ENCODE measurements around the gene CDH6.
"Not testable (repeated sequence)": the region's sequence is repeated elsewhere in the genome, so short reads cannot be mapped to it uniquely, and the experiment has no call there.

Gene CDH6

GRCh38 chr5:31350395-31350794 is 156.9 kb downstream of the CDH6 start:
- H3K4me1 ChIP-seq (ENCODE audit: insufficient read depth, insufficient read length): no peaks in the 10 kb centered on the region
- H3K9ac ChIP-seq (ENCODE audit: insufficient read length, low read depth): no peak overlapping the region
- H3K36me3 ChIP-seq (ENCODE audit: insufficient read depth, insufficient read length, low read length): no peaks in the 10 kb centered on the region
- no peak for DNase-seq (ENCODE audit: low read depth, low spot score)
- TF ChIP-seq ZNF274 (IDR thresholded peaks at IDR 0.05; ENCODE audit: low read depth, low read length) (no peak), SUZ12 (IDR thresholded peaks at IDR 0.05; ENCODE audit: extremely low read depth, insufficient read depth, insufficient read length) (no peak), YY1 (IDR thresholded peaks at IDR 0.05; ENCODE audit: insufficient read depth, insufficient read length) (no peak)
- H3K27me3 ChIP-seq (ENCODE audit: insufficient read depth, insufficient read length): no peaks in the 10 kb centered on the region
- H3K9me3 ChIP-seq (ENCODE audit: insufficient read depth, low read length): no peaks in the 10 kb centered on the region
- H3K4me3 ChIP-seq (ENCODE audit: insufficient read length, low read depth): no peak overlapping the region

DNA sequence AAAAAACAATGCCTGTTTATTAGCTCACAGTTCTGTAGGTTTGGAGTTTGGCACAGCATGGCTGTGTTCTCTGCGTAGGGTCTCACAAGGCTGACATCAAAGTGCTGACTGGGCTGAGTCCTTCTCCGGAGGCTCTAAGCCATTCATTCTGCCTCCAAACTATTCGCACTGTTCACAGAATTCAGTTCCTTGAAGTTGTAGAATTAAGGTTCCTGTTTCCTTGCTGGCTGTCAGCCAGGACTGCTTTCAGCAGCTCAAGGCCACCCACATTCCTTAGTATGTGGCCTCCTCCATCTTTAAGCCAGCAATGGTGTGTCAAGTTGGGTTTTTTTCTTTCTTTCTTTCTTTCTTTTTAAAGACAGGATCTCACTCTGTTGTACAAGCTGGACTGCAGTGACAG is 161.9 kb downstream of the CDH6 start:
- Histone ChIP-seq H3K27me3 (ENCODE audit: insufficient read depth, insufficient read length) (no peaks in the 10 kb centered on the region), H3K36me3 (ENCODE audit: insufficient read depth, insufficient read length, low read length) (no peaks in the 10 kb centered on the region), H3K4me3 (ENCODE audit: insufficient read length, low read depth) (no peak overlapping the region), H3K9me3 (ENCODE audit: insufficient read depth, low read length) (no peaks in the 10 kb centered on the region), H3K9ac (ENCODE audit: insufficient read length, low read depth) (no peak overlapping the region), H3K4me1 (ENCODE audit: insufficient read depth, insufficient read length) (no peaks in the 10 kb centered on the region)
- TF ChIP-seq SUZ12 (IDR thresholded peaks at IDR 0.05; ENCODE audit: extremely low read depth, insufficient read depth, insufficient read length): no peak
- TF ChIP-seq YY1 (IDR thresholded peaks at IDR 0.05; ENCODE audit: insufficient read depth, insufficient read length): no peak
- no peak for TF ChIP-seq ZNF274 (IDR thresholded peaks at IDR 0.05; ENCODE audit: low read depth, low read length)
- DNase-seq (ENCODE audit: low read depth, low spot score): no peak

DNA sequence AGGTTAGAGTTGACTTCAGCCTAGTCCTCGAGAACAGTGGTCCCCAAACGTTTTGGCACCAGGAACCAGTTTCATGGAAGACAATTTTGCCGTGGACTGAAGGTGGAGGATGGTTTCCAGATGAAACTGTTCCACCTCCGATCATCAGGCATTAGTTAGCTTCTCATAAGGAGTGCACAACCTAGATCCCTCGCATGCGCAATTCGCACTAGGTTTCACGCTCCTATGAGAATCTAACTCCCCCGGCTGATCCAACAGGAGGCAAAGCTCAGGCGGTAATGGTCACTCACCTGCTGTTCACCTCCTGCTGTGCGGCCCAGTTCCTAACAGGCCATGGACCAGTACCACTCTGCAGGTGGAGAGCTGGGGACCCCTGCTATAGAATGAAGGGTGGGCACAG is 163.6 kb downstream of the CDH6 start:
- no peak for TF ChIP-seq YY1 (IDR thresholded peaks at IDR 0.05; ENCODE audit: insufficient read depth, insufficient read length)
- TF ChIP-seq ZNF274 (IDR thresholded peaks at IDR 0.05; ENCODE audit: low read depth, low read length): no peak
- TF ChIP-seq SUZ12 (IDR thresholded peaks at IDR 0.05; ENCODE audit: extremely low read depth, insufficient read depth, insufficient read length): no peak
- Histone ChIP-seq H3K36me3 (ENCODE audit: insufficient read depth, insufficient read length, low read length) (no peaks in the 10 kb centered on the region), H3K9me3 (ENCODE audit: insufficient read depth, low read length) (no peaks in the 10 kb centered on the region), H3K4me1 (ENCODE audit: insufficient read depth, insufficient read length) (no peaks in the 10 kb centered on the region), H3K4me3 (ENCODE audit: insufficient read length, low read depth) (no peak overlapping the region), H3K9ac (ENCODE audit: insufficient read length, low read depth) (no peak overlapping the region), H3K27me3 (ENCODE audit: insufficient read depth, insufficient read length) (no peaks in the 10 kb centered on the region)
- no peak for DNase-seq (ENCODE audit: low read depth, low spot score)

DNA sequence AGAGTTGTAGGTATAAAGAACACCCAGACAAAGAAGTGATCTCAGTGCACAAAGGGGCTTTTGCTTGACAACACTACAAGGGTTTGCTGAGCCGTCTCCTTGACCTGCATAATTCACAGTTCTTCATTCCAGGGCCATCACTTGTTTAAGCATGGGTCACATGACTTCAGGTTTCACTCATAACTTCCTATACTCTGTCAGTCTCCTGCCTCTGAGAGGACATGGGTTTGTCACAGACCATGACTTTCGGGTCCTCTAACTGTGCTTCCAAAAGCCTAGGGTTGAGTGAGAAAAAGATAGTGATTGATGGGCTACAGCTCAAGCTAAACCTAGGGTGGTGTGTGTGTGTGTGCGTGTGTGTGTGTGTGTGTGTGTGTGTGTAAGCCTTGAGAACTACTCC is 166.4 kb downstream of the CDH6 start:
- no peak for DNase-seq (ENCODE audit: low read depth, low spot score)
- Histone ChIP-seq H3K9ac (ENCODE audit: insufficient read length, low read depth) (no peak overlapping the region), H3K9me3 (ENCODE audit: insufficient read depth, low read length) (no peaks in the 10 kb centered on the region), H3K4me3 (ENCODE audit: insufficient read length, low read depth) (no peak overlapping the region), H3K4me1 (ENCODE audit: insufficient read depth, insufficient read length) (no peaks in the 10 kb centered on the region), H3K27me3 (ENCODE audit: insufficient read depth, insufficient read length) (no peaks in the 10 kb centered on the region), H3K36me3 (ENCODE audit: insufficient read depth, insufficient read length, low read length) (no peaks in the 10 kb centered on the region)
- TF ChIP-seq ZNF274 (IDR thresholded peaks at IDR 0.05; ENCODE audit: low read depth, low read length) (no peak), YY1 (IDR thresholded peaks at IDR 0.05; ENCODE audit: insufficient read depth, insufficient read length) (no peak), SUZ12 (IDR thresholded peaks at IDR 0.05; ENCODE audit: extremely low read depth, insufficient read depth, insufficient read length) (no peak)

DNA sequence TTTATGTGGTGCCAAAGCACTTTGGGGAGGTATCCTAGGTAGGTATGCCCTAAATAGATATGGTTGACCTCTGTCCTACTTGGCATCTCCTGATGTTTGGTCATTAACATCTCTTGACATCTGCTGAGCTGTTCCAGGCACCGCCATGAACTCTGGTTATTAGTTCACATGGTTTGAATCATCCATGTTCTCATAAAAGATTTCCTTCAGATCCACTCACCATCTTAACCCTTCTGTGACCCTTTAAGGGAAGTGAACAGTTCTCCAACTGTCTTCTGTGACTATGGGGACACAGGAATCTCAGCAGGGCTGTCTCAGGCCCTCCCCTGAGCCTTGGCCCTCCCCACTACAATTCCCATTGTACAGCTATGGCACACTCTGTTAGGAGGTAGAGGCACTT is 167.7 kb downstream of the CDH6 start:
- H3K9me3 ChIP-seq (ENCODE audit: insufficient read depth, low read length): no peaks in the 10 kb centered on the region
- TF ChIP-seq YY1 (IDR thresholded peaks at IDR 0.05; ENCODE audit: insufficient read depth, insufficient read length): no peak
- no peak for TF ChIP-seq ZNF274 (IDR thresholded peaks at IDR 0.05; ENCODE audit: low read depth, low read length)
- TF ChIP-seq SUZ12 (IDR thresholded peaks at IDR 0.05; ENCODE audit: extremely low read depth, insufficient read depth, insufficient read length): no peak
- peaks cover 4% of the 10 kb centered on the region for H3K4me1 ChIP-seq (ENCODE audit: insufficient read depth, insufficient read length)
- no peaks in the 10 kb centered on the region for H3K27me3 ChIP-seq (ENCODE audit: insufficient read depth, insufficient read length)
- H3K36me3 ChIP-seq (ENCODE audit: insufficient read depth, insufficient read length, low read length): no peaks in the 10 kb centered on the region
- DNase-seq (ENCODE audit: low read depth, low spot score): no peak
- H3K9ac ChIP-seq (ENCODE audit: insufficient read length, low read depth): no peak overlapping the region
- H3K4me3 ChIP-seq (ENCODE audit: insufficient read length, low read depth): no peak overlapping the region

DNA sequence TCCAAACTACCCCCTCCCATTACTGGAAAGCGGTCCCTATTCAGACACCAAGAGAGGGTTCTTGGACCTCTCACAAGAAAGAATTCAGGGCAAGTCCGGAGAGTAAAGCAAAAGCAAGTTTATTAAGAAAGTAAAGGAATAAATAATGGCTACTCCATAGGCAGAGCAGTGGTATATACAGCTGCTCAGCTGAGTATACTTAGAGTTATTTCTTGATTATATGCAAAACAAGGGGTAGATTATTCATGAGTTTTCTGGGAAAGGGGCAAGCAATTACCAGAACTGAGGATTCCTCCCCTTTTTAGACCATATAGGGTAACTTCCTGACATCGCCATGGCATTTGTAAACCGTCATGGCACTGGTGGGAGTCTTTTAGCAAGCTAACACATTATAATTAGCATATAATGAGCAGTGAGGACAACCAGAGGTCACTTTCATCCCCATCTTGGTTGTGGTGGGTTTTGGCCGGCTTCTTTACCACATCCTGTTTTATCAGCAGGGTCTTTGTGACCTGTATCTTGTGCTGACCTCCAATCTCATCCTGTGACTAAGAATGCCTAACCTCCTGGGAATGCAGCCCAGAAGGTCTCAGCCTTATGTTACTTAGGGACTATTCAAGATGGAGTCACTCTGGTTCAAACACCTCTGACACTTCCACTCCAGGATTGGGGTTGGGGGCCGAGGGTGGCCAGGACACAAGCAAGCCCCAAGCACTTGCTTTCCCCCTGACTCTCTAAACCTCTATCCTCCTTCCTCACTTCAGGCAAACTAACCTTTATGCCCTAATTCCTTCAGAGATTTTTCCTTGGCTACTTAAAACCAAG is 168.4 kb downstream of the CDH6 start:
- H3K27me3 ChIP-seq (ENCODE audit: insufficient read depth, insufficient read length); DNase-seq (ENCODE audit: low read depth, low spot score); H3K4me1 ChIP-seq (ENCODE audit: insufficient read depth, insufficient read length); H3K4me3 ChIP-seq (ENCODE audit: insufficient read length, low read depth); H3K36me3 ChIP-seq (ENCODE audit: insufficient read depth, insufficient read length, low read length); H3K9me3 ChIP-seq (ENCODE audit: insufficient read depth, low read length); H3K9ac ChIP-seq (ENCODE audit: insufficient read length, low read depth): not testable (repeated sequence)

DNA sequence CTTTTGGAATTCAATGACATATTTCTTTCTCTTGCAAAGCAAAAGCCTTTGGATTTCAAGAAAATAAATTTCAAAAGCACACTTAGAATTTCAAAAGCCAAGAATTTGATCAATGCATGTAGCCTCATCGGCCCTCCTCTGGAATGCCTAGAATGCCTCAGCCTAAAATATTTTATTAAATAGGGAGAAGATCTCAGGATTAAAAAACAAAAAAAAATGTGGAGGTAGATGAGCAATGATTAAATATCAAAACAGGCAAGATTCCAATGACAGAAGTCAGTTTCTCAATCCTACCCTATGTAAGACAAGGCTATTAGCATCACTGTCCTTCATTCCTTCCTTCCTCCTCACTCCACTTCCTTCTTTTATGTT is 169.0 kb downstream of the CDH6 start:
- DNase-seq (ENCODE audit: low read depth, low spot score): no peak
- TF ChIP-seq YY1 (IDR thresholded peaks at IDR 0.05; ENCODE audit: insufficient read depth, insufficient read length) (no peak), ZNF274 (IDR thresholded peaks at IDR 0.05; ENCODE audit: low read depth, low read length) (no peak), SUZ12 (IDR thresholded peaks at IDR 0.05; ENCODE audit: extremely low read depth, insufficient read depth, insufficient read length) (no peak)
- no peaks in the 10 kb centered on the region for H3K27me3 ChIP-seq (ENCODE audit: insufficient read depth, insufficient read length)
- H3K9ac ChIP-seq (ENCODE audit: insufficient read length, low read depth): no peak overlapping the region
- no peaks in the 10 kb centered on the region for H3K9me3 ChIP-seq (ENCODE audit: insufficient read depth, low read length)
- H3K4me3 ChIP-seq (ENCODE audit: insufficient read length, low read depth): no peak overlapping the region
- peaks cover 4% of the 10 kb centered on the region for H3K4me1 ChIP-seq (ENCODE audit: insufficient read depth, insufficient read length)
- no peaks in the 10 kb centered on the region for H3K36me3 ChIP-seq (ENCODE audit: insufficient read depth, insufficient read length, low read length)

Data from NT2/D1 (cell line).